Heart right ventricle (tissue), 16 donors: ENCODE data around the gene XYLB. TPM values are rescaled to one million over a fixed set of nuclear protein-coding genes. Genes with fewer than 3 reads are reported as not detected.

Source experiments
- ATAC-seq, 8 donors: fragments of 200-7000 bp; cut with Tn5 transposase; one replicate each; pipeline ENCODE4 v1.9.1; 2020; ENCODE audit warnings: mild to moderate bottlenecking in 8 of 8, moderate library complexity in 8 of 8, moderate number of reproducible peaks in 1 of 8
- DNase-seq, 2 donors: peaks; one replicate each; pipeline ENCODE4 v3.0.0-alpha.2; 2020
- H3K27ac ChIP-seq, 10 donors: fragments of 200-600 bp; sonication (generic) in 2 of 10; one replicate each; pipeline versions ENCODE4 v1.5.0 to v1.8.0; 2020 to 2022; ENCODE audit warnings: mild to moderate bottlenecking in 3 of 10
- H3K27me3 ChIP-seq, 7 donors: fragments of 200-600 bp; one replicate each; pipeline ENCODE4 v1.8.0; 2021 to 2022; ENCODE audit warnings: mild to moderate bottlenecking in 2 of 7
- H3K36me3 ChIP-seq, 9 donors: fragments of 200-600 bp; sonication (generic) in 1 of 9; one replicate each; pipeline versions ENCODE4 v1.5.0 to v1.8.0; 2020 to 2022; ENCODE audit warnings: mild to moderate bottlenecking in 2 of 9
- H3K4me1 ChIP-seq, 9 donors: fragments of 200-600 bp; sonication (generic) in 1 of 9; one replicate each; pipeline versions ENCODE4 v1.5.0 to v1.8.0; 2020 to 2022; ENCODE audit warnings: mild to moderate bottlenecking in 4 of 9
- H3K4me3 ChIP-seq, 10 donors: fragments of 200-600 bp; sonication (generic) in 2 of 10; one replicate each; pipeline versions ENCODE4 v1.5.0 to v1.8.0; 2020 to 2022; ENCODE audit warnings: mild to moderate bottlenecking in 7 of 10, moderate library complexity in 2 of 10
- H3K9me3 ChIP-seq, 11 donors: fragments of 200-600 bp in 10 of 11; sonication (generic) in 2 of 11; one replicate each; pipeline versions ENCODE4 v1.5.0 to v1.8.0; 2013 to 2022; ENCODE audit warnings: mild to moderate bottlenecking in 2 of 11, control low read depth in 1 of 11, moderate library complexity in 1 of 11
- CTCF ChIP-seq, 9 donors: fragments of 200-600 bp; sonication (generic) in 2 of 9; IDR thresholded peaks; one replicate each; pipeline versions ENCODE4 v1.5.0 to v1.8.0; 2021 to 2022; ENCODE audit warnings: antibody characterized with exemption in 9 of 9, mild to moderate bottlenecking in 5 of 9, moderate library complexity in 1 of 9
- WGBS, 2 donors: extraction: QIAGEN DNeasy Blood & Tissue Kit; methylation state at CpG; one replicate each; pipeline ENCODE4 v1.1.7; 2013; ENCODE audit warnings: inconsistent platforms in 1 of 2; 5-methylcytosine and 5-hydroxymethylcytosine counted together
- intact Hi-C, 10 donors: fragments of 100-400 bp; cut with DNase I; formaldehyde crosslinking; loops; one replicate each; pipeline versions ENCODE4 v1.11.1 to v1.14.2; 2022
- polyA plus RNA-seq, 2 donors: library from polyadenylated mRNA; stranded (reverse); fragments of 200-250 nt; gene quantifications; one replicate each; pipeline ENCODE4 v1.2.3, GENCODE V29; 2013
- total RNA-seq, 10 donors: library from RNA; stranded (reverse); fragmentation: NEBNext Ultra II Directional in 3 of 10; extraction: Animal tissue kit (Norgen Biotek cat#: 25700) in 3 of 10; gene quantifications; one replicate each; pipeline versions ENCODE4 v1.2.1 to v1.2.4, GENCODE V29; 2021 to 2023
- donor health status: Arrhythmogenic right ventricular cardiomyopathy.
- donor health status: ischemic (EF 13 %, LVEDD 7.1; RV severe dilation, severe dysfunction).
- donor health status: healthy with polysubstance abuse.
- donor health status: DM: no; HTN: yes; CAD: no.
- donor health status: DM: no; HTN: no; CAD: no.
- donor health status: ischemic (EF 25% LVEDD 6.9; RV normal size, moderate dysfunction).
- donor health status: ischemic (EF 25% LVEDD 5.7; RV mildly dilated, moderate dysfunction).
- donor health status: healthy.
- donor health status: DM: yes; HTN: yes; CAD: no.
- donor health status: Ischemic cardiomyopathy.
- donor health status: ischemic (EF 35%, LVEDD 5.7; RV mildly dilated, moderate dysfunction).
- donor health status: nonischemic (EF 11% LVEDD 7.7; RV severe dilation, severe dysfunction).
- donor health status: DM: yes; HTN: yes; CAD: no.
- donor health status: PGD.
- donor health status: ischemic (EF 29% LVEDD 5.4; RV normal size, mild dysfunction).
- donor health status: nonischemic (EF 23%, LVEDD 6.1; RV moderate dilation, normal function).

XYLB gene
- total and polyA plus RNA-seq, 12 donors, result 0.22 to 1.7 (median 0.67) TPM

DNA sequence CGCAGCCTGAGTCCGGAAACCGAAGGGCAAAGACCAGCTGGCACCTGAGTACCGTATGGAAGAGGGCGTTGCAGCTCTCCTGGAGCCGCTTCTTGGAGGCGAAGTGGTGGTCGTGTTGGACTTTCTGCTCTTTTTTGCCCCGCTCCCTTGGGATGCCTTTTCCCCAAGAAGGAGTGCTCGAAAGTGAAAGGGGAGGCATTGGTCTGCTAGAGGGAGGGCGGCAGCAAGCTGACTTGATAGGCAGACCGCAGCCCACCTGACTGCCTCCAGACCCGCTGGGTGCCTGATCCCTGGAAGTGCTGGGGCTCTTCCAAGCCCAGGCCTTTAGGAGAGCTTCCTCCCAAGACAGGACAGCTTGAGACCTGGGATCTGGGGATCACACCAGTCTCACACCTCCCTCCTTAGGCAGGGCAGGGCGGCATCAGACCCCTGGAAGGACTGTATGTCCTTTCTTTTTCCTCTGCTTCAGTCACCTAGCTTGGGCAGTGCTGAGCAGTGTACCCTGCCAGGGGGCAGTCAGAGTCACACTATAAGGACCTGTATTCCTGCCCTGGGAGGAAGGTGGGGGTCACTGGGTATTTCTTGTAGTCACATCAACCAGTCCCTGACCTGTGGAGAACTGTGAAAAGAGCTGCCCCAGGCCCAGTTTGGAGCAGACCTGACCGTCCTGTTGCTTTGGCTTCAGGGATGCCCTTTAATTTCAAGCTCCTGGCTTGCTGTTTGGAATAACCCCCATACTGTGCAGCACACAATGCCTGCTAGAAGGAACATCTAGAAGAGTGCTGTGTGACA is 109.2 kb downstream of the XYLB start:
- H3K4me3 ChIP-seq, result peak overlapping the region; percentile 68 to 98 (median 85)
- no peaks in the 10 kb centered on the region for H3K9me3 ChIP-seq
- intact Hi-C loops, result loop anchor here in 2 of 10 donors (10.0 kb wide), 1 partner anchor 321 kb away; the partner anchor contains the start of genes ACAA1 (in 2 of the 2) and MYD88 (in 2 of the 2)
- peaks cover 0 to 29% (median 0%) of the 10 kb centered on the region in 7 donors for H3K27me3 ChIP-seq
- peak overlapping the region in 9 of 10 donors; percentile 7 to 89 (median 74) for H3K27ac ChIP-seq
- DNase-seq, result peak in 1 of 2 donors; percentile 23
- no peak for TF ChIP-seq CTCF (IDR thresholded peaks at IDR 0.05)
- no peaks in the 10 kb centered on the region for H3K36me3 ChIP-seq
- WGBS, 2 donors, result 12 to 14% methylated on average over 15 of the region's 15 CpGs
- peak in 5 of 8 donors; percentile 1 to 15 (median 8) for ATAC-seq
- H3K4me1 ChIP-seq, result peaks cover 24 to 66% (median 51%) of the 10 kb centered on the region in 9 donors

GRCh38 chr3:38457111-38458003 is 110.8 kb downstream of the XYLB start:
- Histone ChIP-seq H3K4me3 (no peak overlapping the region), H3K36me3 (no peaks in the 10 kb centered on the region), H3K27me3 (peaks cover 0 to 29% (median 0%) of the 10 kb centered on the region in 7 donors), H3K27ac (no peak overlapping the region), H3K4me1 (peaks cover 31 to 74% (median 57%) of the 10 kb centered on the region in 9 donors), H3K9me3 (no peaks in the 10 kb centered on the region)
- intact Hi-C loops, result loop anchor here in 2 of 10 donors (10.0 kb wide), 1 partner anchor 323 kb away; the partner anchor contains the start of genes ACAA1 (in 2 of the 2) and MYD88 (in 2 of the 2)
- DNase-seq (no peak), ATAC-seq (no peak)
- 79 to 90% methylated on average over 9 of the region's 9 CpGs for WGBS, 2 donors
- no peak for TF ChIP-seq CTCF (IDR thresholded peaks at IDR 0.05)

- Histone ChIP-seq H3K27me3 (peaks cover 0 to 19% (median 0%) of the 10 kb centered on the region in 7 donors), H3K9me3 (no peaks in the 10 kb centered on the region), H3K27ac (peak overlapping the region in 4 of 10 donors; percentile 10 to 76 (median 30)), H3K4me3 (no peak overlapping the region), H3K4me1 (peaks cover 27 to 68% (median 51%) of the 10 kb centered on the region in 9 donors), H3K36me3 (no peaks in the 10 kb centered on the region)
- ATAC-seq (peak in 7 of 8 donors; percentile 17 to 66 (median 45)), DNase-seq (peak in 1 of 2 donors; percentile 42)
- intact Hi-C loops, result loop anchor here in 2 of 10 donors (10.0 kb wide), 1 partner anchor 324 kb away; the partner anchor contains the start of genes ACAA1 (in 2 of the 2) and MYD88 (in 2 of the 2)
- no peak for TF ChIP-seq CTCF (IDR thresholded peaks at IDR 0.05)
- WGBS, 2 donors, result 43 to 53% methylated on average over 13 of the region's 13 CpGs
Observed at GRCh38 chr3:38458796-38459498, 112.4 kb downstream of the XYLB start.
